A549 (cell line): ENCODE data around the gene ZNF814. TPM values are rescaled to one million over a fixed set of nuclear protein-coding genes. Genes with fewer than 3 reads are reported as not detected.

Experiments
- ATAC-seq, 2 experiments: fragments of 200-7000 bp in 1 of 2; fragments of >200 bp in 1 of 2; cut with Nextera tagmentation in 1 of 2; cut with Tn5 transposase in 1 of 2; 3 replicates each; pipeline versions ENCODE4 v1.8.0 to v1.9.1; 2018 to 2020; ENCODE audit warnings: mild to moderate bottlenecking in 1 of 2, moderate library complexity in 1 of 2
- CTCF ChIA-PET: fragments of 300-600 bp; sonication (Branson Sonifier 250); formaldehyde crosslinking; extraction: SDS; loops from one replicate; lab custom pipeline; 2021; ENCODE audit warnings: antibody characterized with exemption, inconsistent platforms; lab: Yijun Ruan, JAX
- POLR2A ChIA-PET: fragments of 350-600 bp; formaldehyde crosslinking; extraction: SDS; loops from one replicate; lab custom pipeline; 2021; ENCODE audit warnings: antibody characterized with exemption, inconsistent platforms; lab: Yijun Ruan, JAX
- DNase-seq, 2 experiments: peaks; one replicate each; pipeline versions ENCODE4 v3.0.0 to v3.0.0-alpha.2; 2011 to 2016; ENCODE audit warnings: low read depth in 1 of 2, low spot score in 1 of 2
- FAIRE-seq: peaks from 2 replicates; lab custom pipeline; 2011; peaks lifted over from hg19 to GRCh38; lab: Jason Lieb, UNC
- H3K27ac ChIP-seq, 2 experiments: fragments of >200 bp; sonication (Bioruptor Twin); formaldehyde crosslinking; 3 replicates each; pipeline ENCODE4 v1.5.1; 2016 to 2017
- H3K4me1 ChIP-seq: fragments of >200 bp; sonication (Bioruptor Twin); formaldehyde crosslinking; 3 replicates; pipeline ENCODE4 v1.6.1; 2016
- H3K4me2 ChIP-seq: fragments of >200 bp; sonication (Bioruptor Twin); formaldehyde crosslinking; 3 replicates; pipeline ENCODE4 v1.6.1; 2016
- H3K4me3 ChIP-seq: fragments of >200 bp; sonication (Bioruptor Twin); formaldehyde crosslinking; 3 replicates; pipeline ENCODE4 v1.5.1; 2016
- H3K9me3 ChIP-seq: fragments of >200 bp; sonication (Bioruptor Twin); formaldehyde crosslinking; 3 replicates; pipeline ENCODE4 v1.6.1; 2016
- BHLHE40 ChIP-seq: IDR thresholded peaks from 2 replicates; pipeline ENCODE4 v1.6.1; 2012; ENCODE audit warnings: low read depth, low read length, inconsistent platforms
- CHD2 ChIP-seq: fragments of 150-350 bp; IDR thresholded peaks from 2 replicates; pipeline ENCODE4 v1.6.1; 2014; ENCODE audit warnings: low read length; ENCODE audit not compliant: partially characterized antibody
- E2F6 ChIP-seq: IDR thresholded peaks from 2 replicates; pipeline ENCODE4 v1.6.1; 2012; ENCODE audit warnings: low read depth, borderline replicate concordance
- EHF ChIP-seq: fragments of 250-450 bp; sonication (Bioruptor Pico); IDR thresholded peaks from 2 replicates; pipeline ENCODE4 v1.5.0; 2020; ENCODE audit warnings: mild to moderate bottlenecking
- FOXS1 ChIP-seq: fragments of 250-450 bp; sonication (Bioruptor Pico); IDR thresholded peaks from 2 replicates; pipeline ENCODE4 v1.5.0; 2020; ENCODE audit warnings: mild to moderate bottlenecking, moderate library complexity
- HDAC2 ChIP-seq: fragments of 200-600 bp; sonication (generic); IDR thresholded peaks from 2 replicates; pipeline ENCODE4 v1.6.1; 2016
- HOXB13 ChIP-seq: fragments of 250-450 bp; sonication (Bioruptor Pico); IDR thresholded peaks from 2 replicates; pipeline ENCODE4 v1.5.0; 2020; ENCODE audit warnings: low read depth, mild to moderate bottlenecking, moderate library complexity
- HOXB5 ChIP-seq: fragments of 250-450 bp; sonication (Bioruptor Pico); IDR thresholded peaks from 2 replicates; pipeline ENCODE4 v1.5.0; 2020; ENCODE audit warnings: mild to moderate bottlenecking, moderate library complexity
- KDM1A ChIP-seq: fragments of 200-600 bp; sonication (generic); IDR thresholded peaks from 2 replicates; pipeline ENCODE4 v1.6.1; 2016; ENCODE audit warnings: low read depth, mild to moderate bottlenecking
- KDM5A ChIP-seq: fragments of 200-600 bp; sonication (generic); IDR thresholded peaks from 2 replicates; pipeline ENCODE4 v1.6.1; 2016; ENCODE audit warnings: antibody characterized with exemption, mild to moderate bottlenecking
- MAZ ChIP-seq: fragments of 150-350 bp; IDR thresholded peaks from 2 replicates; pipeline ENCODE4 v1.6.1; 2014; ENCODE audit warnings: antibody characterized with exemption, low read depth, low read length, borderline replicate concordance
- NFE2L2 ChIP-seq: fragments of 150-350 bp; conservative IDR thresholded peaks from 2 replicates; pipeline ENCODE4 v1.6.1; 2014; ENCODE audit warnings: low read length
- PHF8 ChIP-seq: fragments of 200-600 bp; sonication (generic); IDR thresholded peaks from 2 replicates; pipeline ENCODE4 v1.6.1; 2016; ENCODE audit warnings: low read depth, mild to moderate bottlenecking, antibody characterized with exemption, moderate library complexity, borderline replicate concordance
- POLR2A ChIP-seq: IDR thresholded peaks from 2 replicates; pipeline ENCODE4 v1.6.1; 2012; ENCODE audit warnings: mild to moderate bottlenecking, low read length
- RARB ChIP-seq: fragments of 250-450 bp; sonication (Bioruptor Pico); IDR thresholded peaks from 2 replicates; pipeline ENCODE4 v1.8.0; 2021; ENCODE audit warnings: mild to moderate bottlenecking, moderate library complexity
- RCOR1 ChIP-seq: fragments of 150-350 bp; IDR thresholded peaks from 2 replicates; pipeline ENCODE4 v1.6.1; 2014; ENCODE audit warnings: antibody characterized with exemption, low read length, low read depth
- RFX5 ChIP-seq: fragments of 450-650 bp; IDR thresholded peaks from 2 replicates; pipeline ENCODE4 v1.7.1; 2014; ENCODE audit warnings: antibody characterized with exemption, mild to moderate bottlenecking, moderate library complexity
- RNF2 ChIP-seq: fragments of 200-600 bp; sonication (generic); IDR thresholded peaks from 2 replicates; pipeline ENCODE4 v1.6.1; 2016; ENCODE audit warnings: low read depth, mild to moderate bottlenecking, antibody characterized with exemption, moderate library complexity, borderline replicate concordance
- SMC3 ChIP-seq: fragments of >200 bp; sonication (Bioruptor Twin); formaldehyde crosslinking; IDR thresholded peaks from 3 replicates; pipeline ENCODE4 v1.6.1; 2018; ENCODE audit warnings: inconsistent platforms
- USF2 ChIP-seq: fragments of 450-650 bp; IDR thresholded peaks from 2 replicates; pipeline ENCODE4 v1.6.1; 2014; ENCODE audit warnings: antibody characterized with exemption
- ZC3H11A ChIP-seq: fragments of 450-650 bp; IDR thresholded peaks from 2 replicates; pipeline ENCODE4 v1.6.1; 2014; ENCODE audit warnings: antibody characterized with exemption, mild to moderate bottlenecking
- ZFP36 ChIP-seq: fragments of 450-650 bp; IDR thresholded peaks from 2 replicates; pipeline ENCODE4 v1.6.1; 2014; ENCODE audit warnings: borderline replicate concordance; ENCODE audit not compliant: partially characterized antibody
- ZNF302 ChIP-seq: fragments of 250-450 bp; sonication (Bioruptor Pico); IDR thresholded peaks from 2 replicates; pipeline ENCODE4 v1.9.0; 2021; ENCODE audit warnings: inconsistent platforms, mild to moderate bottlenecking, moderate library complexity
- WGBS: methylation state at CpG from one replicate; pipeline ENCODE4 v1.1.6; 2017; ENCODE audit errors: missing lambda C conversion rate; 5-methylcytosine and 5-hydroxymethylcytosine counted together
- polyA plus RNA-seq, 4 experiments: library from polyadenylated mRNA; depleted of rRNA in 3 of 4; stranded (reverse); fragments of >200 nt; fragmentation: RNase III in 1 of 4; extraction: RNeasy Plus Mini Kit Qiagen cat#74134 plus additional on column Dnase treatment in 1 of 4; gene quantifications; 2 replicates in 3 of 4; 3 replicates in 1 of 4; pipeline ENCODE4 v1.2.3, GENCODE V29; 2011 to 2017
- TF ChIP-seq, protein P1 (sequence below): IDR thresholded peaks from 2 replicates; pipeline ENCODE4 v1.6.1; 2012
- TF ChIP-seq, protein P2 (sequence below): fragments of 250-450 bp; sonication (Bioruptor Pico); IDR thresholded peaks from 2 replicates; pipeline ENCODE4 v1.5.0; 2020; ENCODE audit warnings: low read depth, mild to moderate bottlenecking, moderate library complexity

ZNF814 gene
- polyA plus RNA-seq, 2 of the 4 experiments (the other 2 are of a cell fraction) = 2.1 to 5.5 TPM

- no peak for TF ChIP-seq KDM1A
- TF ChIP-seq RFX5 = no peak
- no peak for TF ChIP-seq CHD2
- no peak for TF ChIP-seq BHLHE40
- no peak for TF ChIP-seq HOXB5 (CRISPR knock-in tag)
- TF ChIP-seq RARB (CRISPR knock-in tag) = no peak
- TF ChIP-seq, all 56 proteins: peak for 0
These were observed 85.1 kb downstream of the ZNF814 start (continued) for GRCh38 chr19:57803594-57804325.

- Histone ChIP-seq H3K4me2 (no peak overlapping the region), H3K4me3 (no peak overlapping the region), H3K27ac (no peak overlapping the region), H3K9me3 (peaks cover 82% of the 10 kb centered on the region), H3K4me1 (no peaks in the 10 kb centered on the region)
- 96% methylated on average over 6 of the region's 6 CpGs for WGBS
- FAIRE-seq = no peak
- ChIA-PET CTCF (no interaction called here), POLR2A (no interaction called here)
- no peak for TF ChIP-seq HOXB13 (CRISPR knock-in tag)
- no peak for TF ChIP-seq KDM5A
- no peak for TF ChIP-seq HDAC2
- TF ChIP-seq ZNF302 (CRISPR knock-in tag) = no peak
- no peak for TF ChIP-seq FOXS1
- no peak for TF ChIP-seq POLR2A
- no peak for TF ChIP-seq USF2
- no peak for TF ChIP-seq RNF2
- TF ChIP-seq NFE2L2 = no peak
- no peak for TF ChIP-seq HOXB5 (CRISPR knock-in tag)
- TF ChIP-seq, protein P1, sequence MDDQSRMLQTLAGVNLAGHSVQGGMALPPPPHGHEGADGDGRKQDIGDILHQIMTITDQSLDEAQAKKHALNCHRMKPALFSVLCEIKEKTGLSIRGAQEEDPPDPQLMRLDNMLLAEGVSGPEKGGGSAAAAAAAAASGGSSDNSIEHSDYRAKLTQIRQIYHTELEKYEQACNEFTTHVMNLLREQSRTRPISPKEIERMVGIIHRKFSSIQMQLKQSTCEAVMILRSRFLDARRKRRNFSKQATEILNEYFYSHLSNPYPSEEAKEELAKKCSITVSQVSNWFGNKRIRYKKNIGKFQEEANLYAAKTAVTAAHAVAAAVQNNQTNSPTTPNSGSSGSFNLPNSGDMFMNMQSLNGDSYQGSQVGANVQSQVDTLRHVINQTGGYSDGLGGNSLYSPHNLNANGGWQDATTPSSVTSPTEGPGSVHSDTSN = no peak
- TF ChIP-seq MAZ = no peak
- TF ChIP-seq EHF (CRISPR knock-in tag) = no peak
- TF ChIP-seq SMC3 = no peak
- TF ChIP-seq ZFP36 = no peak
- no peak for ATAC-seq
- DNase-seq = no peak
These were observed 85.6 kb downstream of the ZNF814 start for GRCh38 chr19:57803265-57803593.

DNA sequence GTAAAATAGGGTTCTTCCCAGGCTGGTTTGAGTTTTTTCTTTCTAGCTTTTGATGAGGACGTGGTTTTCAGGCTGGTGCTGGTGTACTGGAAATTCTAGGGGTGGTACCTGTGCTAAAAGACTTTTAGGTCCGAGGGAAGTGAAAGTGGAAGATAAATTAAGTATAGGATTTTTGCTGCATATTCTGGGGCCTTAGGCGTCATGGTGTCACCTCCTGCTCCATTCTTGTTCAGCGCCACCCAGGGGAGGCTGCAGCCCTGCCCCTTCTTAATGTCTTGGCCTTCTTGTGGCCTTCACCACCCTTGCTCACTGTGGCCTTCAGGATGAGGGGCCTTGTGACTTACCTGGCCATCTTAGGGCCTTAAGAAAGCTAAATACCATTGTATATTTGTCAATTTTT, 86.6 kb downstream of the ZNF814 start:
- DNase-seq (no peak), FAIRE-seq (no peak)
- H3K4me1 ChIP-seq = no peaks in the 10 kb centered on the region
- POLR2A ChIA-PET = no interaction called here
- TF ChIP-seq HOXB5 (CRISPR knock-in tag) = no peak
- TF ChIP-seq EHF (CRISPR knock-in tag) = no peak
- TF ChIP-seq RCOR1 = no peak
- TF ChIP-seq HDAC2 = no peak
- TF ChIP-seq ZC3H11A = no peak
- no peak for TF ChIP-seq KDM1A
- TF ChIP-seq, protein P2, sequence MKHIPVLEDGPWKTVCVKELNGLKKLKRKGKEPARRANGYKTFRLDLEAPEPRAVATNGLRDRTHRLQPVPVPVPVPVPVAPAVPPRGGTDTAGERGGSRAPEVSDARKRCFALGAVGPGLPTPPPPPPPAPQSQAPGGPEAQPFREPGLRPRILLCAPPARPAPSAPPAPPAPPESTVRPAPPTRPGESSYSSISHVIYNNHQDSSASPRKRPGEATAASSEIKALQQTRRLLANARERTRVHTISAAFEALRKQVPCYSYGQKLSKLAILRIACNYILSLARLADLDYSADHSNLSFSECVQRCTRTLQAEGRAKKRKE (CRISPR knock-in tag) = no peak
- TF ChIP-seq E2F6 = no peak
- no peak for TF ChIP-seq PHF8
- TF ChIP-seq, all 56 proteins: peak for 0
- Histone ChIP-seq H3K4me3 (no peak overlapping the region), H3K27ac (no peak overlapping the region), H3K9me3 (peaks cover 78% of the 10 kb centered on the region), H3K4me2 (no peak overlapping the region)
- ATAC-seq = no peak
- 97% methylated on average over 4 of the region's 4 CpGs for WGBS
- CTCF ChIA-PET = no interaction called here
